GM12878 (cell line): ENCODE measurements around the gene CAND1. TPM values are rescaled to one million over a fixed set of nuclear protein-coding genes. Genes with fewer than 3 reads are reported as not detected.

Experiments used
- ATAC-seq: fragments of 200-7000 bp; cut with Tn5 transposase; 3 replicates; pipeline ENCODE4 v1.9.1; 2020; ENCODE audit warnings: mild to moderate bottlenecking, moderate library complexity
- BruUV-seq: library from RNA; stranded (reverse); fragments of 400-500 nt; replicated peaks from 2 replicates; lab custom pipeline; 2021; lab: Mats Ljungman, UMichigan
- CTCF ChIA-PET: fragments of 300-600 bp; sonication (Branson Sonifier 250); formaldehyde crosslinking; extraction: SDS; loops from one replicate; lab custom pipeline; 2021; ENCODE audit warnings: inconsistent platforms; lab: Yijun Ruan, JAX
- POLR2A ChIA-PET: fragments of 350-600 bp; formaldehyde crosslinking; extraction: SDS; loops from one replicate; lab custom pipeline; 2021; ENCODE audit warnings: inconsistent platforms; lab: Charles Lee
- RAD21 ChIA-PET: fragments of 300-600 bp; sonication (Branson Sonifier 250); formaldehyde crosslinking; loops from one replicate; lab custom pipeline; 2023; ENCODE audit warnings: antibody characterized with exemption; ENCODE audit not compliant: unreplicated experiment; lab: Charles Lee
- SMC1A ChIA-PET: fragments of 300-600 bp; sonication (Branson Sonifier 250); formaldehyde crosslinking; loops from one replicate; lab custom pipeline; 2023; ENCODE audit not compliant: unreplicated experiment, uncharacterized antibody; lab: Charles Lee
- DNase-seq: peaks from one replicate; pipeline ENCODE4 v3.0.0-alpha.2; 2011; ENCODE audit warnings: low read depth, low spot score
- FAIRE-seq: peaks from 3 replicates; lab custom pipeline; 2011; peaks lifted over from hg19 to GRCh38; lab: Jason Lieb, UNC
- H2AFZ ChIP-seq: 2 replicates; pipeline ENCODE4 v1.6.0; 2011; ENCODE audit warnings: low read depth, low read length, control low read depth; ENCODE audit not compliant: control insufficient read depth
- H3K27ac ChIP-seq: 2 replicates; pipeline ENCODE4 v1.5.1; 2011; ENCODE audit warnings: control low read depth; ENCODE audit not compliant: control insufficient read depth, insufficient read depth
- H3K27me3 ChIP-seq, 2 experiments: replicated peaks in 1 of 2; 2 replicates each; pipeline versions ENCODE4 v1.6.0 to v1.6.1; 2011; ENCODE audit warnings: low read length in 1 of 2; ENCODE audit not compliant: control insufficient read depth in 2 of 2, insufficient read depth in 2 of 2
- H3K36me3 ChIP-seq, 2 experiments: 2 replicates each; pipeline ENCODE4 v1.5.1; 2011; ENCODE audit warnings: low read length in 1 of 2; ENCODE audit not compliant: control insufficient read depth in 2 of 2, insufficient read depth in 2 of 2
- H3K4me1 ChIP-seq: 2 replicates; pipeline ENCODE4 v1.6.1; 2011; ENCODE audit warnings: mild to moderate bottlenecking, low read length, moderate library complexity, mixed read lengths; ENCODE audit not compliant: control insufficient read depth, insufficient read depth
- H3K4me2 ChIP-seq: 2 replicates; pipeline ENCODE4 v1.6.0; 2011; ENCODE audit warnings: control low read depth; ENCODE audit not compliant: control insufficient read depth, insufficient read depth
- H3K4me3 ChIP-seq: fragments of 200-600 bp; sonication (generic); 2 replicates; pipeline ENCODE4 v1.5.1; 2016
- H3K79me2 ChIP-seq: 2 replicates; pipeline ENCODE4 v1.6.0; 2011; ENCODE audit warnings: low read length; ENCODE audit not compliant: control insufficient read depth, insufficient read depth
- H3K9ac ChIP-seq: 2 replicates; pipeline ENCODE4 v1.8.0; 2011; ENCODE audit warnings: low read length, control low read depth, mixed read lengths; ENCODE audit not compliant: control insufficient read depth, insufficient read depth
- H3K9me3 ChIP-seq: replicated peaks from 3 replicates; pipeline ENCODE4 v1.5.1; 2011; ENCODE audit warnings: mild to moderate bottlenecking, low read length; ENCODE audit not compliant: control insufficient read depth, insufficient read depth
- H4K20me1 ChIP-seq: 2 replicates; pipeline ENCODE4 v1.6.0; 2011; ENCODE audit not compliant: control insufficient read depth, insufficient read depth
- ASH2L ChIP-seq: fragments of 300-600, 200-600 bp; sonication (generic); IDR thresholded peaks from 2 replicates; pipeline ENCODE4 v1.6.1; 2017; ENCODE audit warnings: low read depth, mild to moderate bottlenecking, borderline replicate concordance
- BCLAF1 ChIP-seq: fragments of 450-650 bp; IDR thresholded peaks from 2 replicates; pipeline ENCODE4 v1.6.1; 2017; ENCODE audit warnings: antibody characterized with exemption, mild to moderate bottlenecking, moderate library complexity
- EED ChIP-seq: sonication (generic); IDR thresholded peaks from 2 replicates; pipeline ENCODE4 v1.6.1; 2016; ENCODE audit warnings: antibody characterized with exemption, low read depth
- KAT2A ChIP-seq: conservative IDR thresholded peaks from 2 replicates; pipeline ENCODE4 v1.6.1; 2011; ENCODE audit warnings: low read depth, low read length; ENCODE audit not compliant: control insufficient read depth
- NR2C2 ChIP-seq: IDR thresholded peaks from 2 replicates; pipeline ENCODE4 v1.6.1; 2011; ENCODE audit warnings: borderline replicate concordance, low read depth; ENCODE audit not compliant: control insufficient read depth, insufficient read length
- POLR2AphosphoS5 ChIP-seq: IDR thresholded peaks from 2 replicates; pipeline ENCODE4 v1.6.1; 2011; ENCODE audit warnings: mild to moderate bottlenecking, low read length, inconsistent platforms
- STAT1 ChIP-seq: fragments of 450-650 bp; conservative IDR thresholded peaks from 2 replicates; pipeline ENCODE4 v1.6.1; 2014; ENCODE audit warnings: antibody characterized with exemption, mild to moderate bottlenecking
- WRNIP1 ChIP-seq: IDR thresholded peaks from 2 replicates; pipeline ENCODE4 v1.6.1; 2011; ENCODE audit warnings: low read depth, low read length, improper control_type of control experiment, borderline replicate concordance
- WGBS: methylation state at CpG from one replicate; pipeline ENCODE4 v1.1.6; 2016; ENCODE audit warnings: low lambda C conversion rate; ENCODE audit not compliant: insufficient replicate concordance, insufficient coverage; ENCODE audit errors: missing lambda C conversion rate; 5-methylcytosine and 5-hydroxymethylcytosine counted together
- in situ Hi-C: fragments of 300-500 bp; cut with MboI; formaldehyde crosslinking; loops from 9 replicates; pipeline ENCODE4 v1.14.3; 2018; ENCODE audit warnings: mixed read lengths
- intact Hi-C: fragments of 100-400 bp; cut with micrococcal nuclease; formaldehyde crosslinking; loops from one replicate; pipeline ENCODE4 v1.14.2; 2022; ENCODE audit not compliant: unreplicated experiment
- polyA plus RNA-seq, 11 experiments: library from polyadenylated mRNA; depleted of rRNA in 4 of 11; unstranded in 6 of 11; stranded (reverse) in 5 of 11; fragments of >200 nt; fragmentation: Nextera tagmentation in 4 of 11; fragmentation: Illumina TruSeq in 1 of 11; extraction: Ambion mirVana in 4 of 11; extraction: Trizol in 1 of 11; gene quantifications; 1 replicate in 1 of 11; 2 replicates in 10 of 11; pipeline versions ENCODE4 v1.2.1 to v1.2.3, GENCODE V29; 2011 to 2016; ENCODE audit warnings: inconsistent platforms in 2 of 11, missing spikeins in 2 of 11, low read depth in 1 of 11
- total RNA-seq, 4 experiments: library from RNA; depleted of rRNA in 3 of 4; stranded (reverse); fragments of >200 nt in 3 of 4; fragmentation: Illumina TruSeq in 1 of 4; extraction: Trizol in 1 of 4; gene quantifications; 2 replicates each; pipeline versions ENCODE4 v1.2.1 to v1.2.3, GENCODE V29; 2013 to 2021
- TF ChIP-seq, protein P1 (sequence below): IDR thresholded peaks from 2 replicates; pipeline ENCODE4 v1.6.1; 2012; ENCODE audit warnings: improper control_type of control experiment, low read depth, low read length; ENCODE audit not compliant: insufficient replicate concordance

CAND1 gene
- total and polyA plus RNA-seq, 10 of the 15 experiments (the other 5 are each of a cell fraction or from before 2014, with no cell fraction given) = 34.5 to 213 (median 96.0) TPM

DNA sequence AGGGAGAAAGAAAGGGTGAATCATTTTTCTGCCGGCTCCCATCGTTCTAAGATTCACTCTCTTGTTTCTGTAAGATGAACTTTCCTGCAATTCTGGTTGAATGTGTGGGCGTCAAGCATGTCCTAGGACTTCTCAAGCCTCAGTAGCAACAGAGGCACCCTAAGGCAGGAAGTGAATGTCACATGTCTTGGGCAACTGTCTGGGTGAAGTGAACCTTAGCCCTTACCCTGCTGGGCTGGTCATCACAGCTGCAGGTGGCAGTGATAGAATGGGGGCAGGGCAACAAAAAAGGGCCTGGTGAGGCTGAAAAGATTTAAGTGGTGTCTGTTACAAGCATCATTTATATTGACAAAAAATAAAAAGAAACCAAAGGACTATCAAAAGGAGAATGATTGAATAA is 45.9 kb upstream of the CAND1 start:
- ChIA-PET CTCF (interaction anchor here (3.3 kb wide), 1 partner anchor 62 kb away, joined by 16 read pairs; no protein-coding TSS in a partner anchor), SMC1A (interaction anchor here (1.0 kb wide), 1 partner anchor 35 kb away, joined by 3 read pairs; no protein-coding TSS in a partner anchor), POLR2A (no interaction called here), RAD21 (no interaction called here)
- intact Hi-C loops = loop anchor here (5.0 kb wide), 1 partner anchor 196 kb away; no protein-coding TSS in a partner anchor
- TF ChIP-seq EED = no peak
- no peak for TF ChIP-seq ASH2L
- no peak for TF ChIP-seq POLR2AphosphoS5
- Histone ChIP-seq H3K27me3 (no peaks in the 10 kb centered on the region), H3K4me3 (no peak overlapping the region), H3K27ac (no peak overlapping the region), H3K79me2 (no peaks in the 10 kb centered on the region), H3K4me1 (no peaks in the 10 kb centered on the region), H3K4me2 (no peak overlapping the region), H4K20me1 (no peaks in the 10 kb centered on the region), H3K36me3 (no peaks in the 10 kb centered on the region), H3K9me3 (no peaks in the 10 kb centered on the region), H2AFZ (no peak overlapping the region), H3K9ac (no peak overlapping the region)
- in situ Hi-C loops = no loop called here
- DNase-seq (no peak), ATAC-seq (no peak), FAIRE-seq (no peak)
- BruUV-seq = no TSS peak
- 62% methylated on average over 3 of the region's 3 CpGs for WGBS

- ChIA-PET POLR2A (no interaction called here), CTCF (no interaction called here)
- FAIRE-seq = no peak
- TF ChIP-seq EED (no peak), STAT1 (no peak), BCLAF1 (no peak), NR2C2 (no peak), KAT2A (no peak), WRNIP1 (no peak)
- TF ChIP-seq, protein P1, sequence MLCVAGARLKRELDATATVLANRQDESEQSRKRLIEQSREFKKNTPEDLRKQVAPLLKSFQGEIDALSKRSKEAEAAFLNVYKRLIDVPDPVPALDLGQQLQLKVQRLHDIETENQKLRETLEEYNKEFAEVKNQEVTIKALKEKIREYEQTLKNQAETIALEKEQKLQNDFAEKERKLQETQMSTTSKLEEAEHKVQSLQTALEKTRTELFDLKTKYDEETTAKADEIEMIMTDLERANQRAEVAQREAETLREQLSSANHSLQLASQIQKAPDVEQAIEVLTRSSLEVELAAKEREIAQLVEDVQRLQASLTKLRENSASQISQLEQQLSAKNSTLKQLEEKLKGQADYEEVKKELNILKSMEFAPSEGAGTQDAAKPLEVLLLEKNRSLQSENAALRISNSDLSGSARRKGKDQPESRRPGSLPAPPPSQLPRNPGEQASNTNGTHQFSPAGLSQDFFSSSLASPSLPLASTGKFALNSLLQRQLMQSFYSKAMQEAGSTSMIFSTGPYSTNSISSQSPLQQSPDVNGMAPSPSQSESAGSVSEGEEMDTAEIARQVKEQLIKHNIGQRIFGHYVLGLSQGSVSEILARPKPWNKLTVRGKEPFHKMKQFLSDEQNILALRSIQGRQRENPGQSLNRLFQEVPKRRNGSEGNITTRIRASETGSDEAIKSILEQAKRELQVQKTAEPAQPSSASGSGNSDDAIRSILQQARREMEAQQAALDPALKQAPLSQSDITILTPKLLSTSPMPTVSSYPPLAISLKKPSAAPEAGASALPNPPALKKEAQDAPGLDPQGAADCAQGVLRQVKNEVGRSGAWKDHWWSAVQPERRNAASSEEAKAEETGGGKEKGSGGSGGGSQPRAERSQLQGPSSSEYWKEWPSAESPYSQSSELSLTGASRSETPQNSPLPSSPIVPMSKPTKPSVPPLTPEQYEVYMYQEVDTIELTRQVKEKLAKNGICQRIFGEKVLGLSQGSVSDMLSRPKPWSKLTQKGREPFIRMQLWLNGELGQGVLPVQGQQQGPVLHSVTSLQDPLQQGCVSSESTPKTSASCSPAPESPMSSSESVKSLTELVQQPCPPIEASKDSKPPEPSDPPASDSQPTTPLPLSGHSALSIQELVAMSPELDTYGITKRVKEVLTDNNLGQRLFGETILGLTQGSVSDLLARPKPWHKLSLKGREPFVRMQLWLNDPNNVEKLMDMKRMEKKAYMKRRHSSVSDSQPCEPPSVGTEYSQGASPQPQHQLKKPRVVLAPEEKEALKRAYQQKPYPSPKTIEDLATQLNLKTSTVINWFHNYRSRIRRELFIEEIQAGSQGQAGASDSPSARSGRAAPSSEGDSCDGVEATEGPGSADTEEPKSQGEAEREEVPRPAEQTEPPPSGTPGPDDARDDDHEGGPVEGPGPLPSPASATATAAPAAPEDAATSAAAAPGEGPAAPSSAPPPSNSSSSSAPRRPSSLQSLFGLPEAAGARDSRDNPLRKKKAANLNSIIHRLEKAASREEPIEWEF = no peak
These were observed 31.9 kb upstream of the CAND1 start for GRCh38 chr12:67237231-67237630.

More at GRCh38 chr12:67237231-67237630, 31.9 kb upstream of the CAND1 start:
- DNase-seq (no peak), ATAC-seq (no peak)
- intact Hi-C loops (no loop called here), in situ Hi-C loops (no loop called here)
- 42% methylated on average over 4 of the region's 4 CpGs for WGBS
- H3K79me2 ChIP-seq = no peaks in the 10 kb centered on the region
- RAD21 ChIA-PET = no interaction called here
- H3K36me3 ChIP-seq = no peaks in the 10 kb centered on the region
- H4K20me1 ChIP-seq = no peaks in the 10 kb centered on the region
- H3K4me3 ChIP-seq = no peak overlapping the region
- H3K4me2 ChIP-seq = no peak overlapping the region
- no peaks in the 10 kb centered on the region for H3K9me3 ChIP-seq
- H3K27ac ChIP-seq = no peak overlapping the region
- H3K4me1 ChIP-seq = no peaks in the 10 kb centered on the region
- SMC1A ChIA-PET = no interaction called here
- no peak overlapping the region for H2AFZ ChIP-seq
- H3K9ac ChIP-seq = no peak overlapping the region
- no TSS peak for BruUV-seq
- no peaks in the 10 kb centered on the region for H3K27me3 ChIP-seq
